Heart right ventricle (tissue), 16 donors: ENCODE data around the gene VKORC1L1. TPM values are rescaled to one million over a fixed set of nuclear protein-coding genes. Genes with fewer than 3 reads are reported as not detected.

Experiments
- ATAC-seq, 8 donors: fragments of 200-7000 bp; cut with Tn5 transposase; one replicate each; pipeline ENCODE4 v1.9.1; 2020; ENCODE audit warnings: mild to moderate bottlenecking in 8 of 8, moderate library complexity in 8 of 8, moderate number of reproducible peaks in 1 of 8
- DNase-seq, 2 donors: peaks; one replicate each; pipeline ENCODE4 v3.0.0-alpha.2; 2020
- H3K27ac ChIP-seq, 10 donors: fragments of 200-600 bp; sonication (generic) in 2 of 10; one replicate each; pipeline versions ENCODE4 v1.5.0 to v1.8.0; 2020 to 2022; ENCODE audit warnings: mild to moderate bottlenecking in 3 of 10
- H3K27me3 ChIP-seq, 7 donors: fragments of 200-600 bp; one replicate each; pipeline ENCODE4 v1.8.0; 2021 to 2022; ENCODE audit warnings: mild to moderate bottlenecking in 2 of 7
- H3K36me3 ChIP-seq, 9 donors: fragments of 200-600 bp; sonication (generic) in 1 of 9; one replicate each; pipeline versions ENCODE4 v1.5.0 to v1.8.0; 2020 to 2022; ENCODE audit warnings: mild to moderate bottlenecking in 2 of 9
- H3K4me1 ChIP-seq, 9 donors: fragments of 200-600 bp; sonication (generic) in 1 of 9; one replicate each; pipeline versions ENCODE4 v1.5.0 to v1.8.0; 2020 to 2022; ENCODE audit warnings: mild to moderate bottlenecking in 4 of 9
- H3K4me3 ChIP-seq, 10 donors: fragments of 200-600 bp; sonication (generic) in 2 of 10; one replicate each; pipeline versions ENCODE4 v1.5.0 to v1.8.0; 2020 to 2022; ENCODE audit warnings: mild to moderate bottlenecking in 7 of 10, moderate library complexity in 2 of 10
- H3K9me3 ChIP-seq, 11 donors: fragments of 200-600 bp in 10 of 11; sonication (generic) in 2 of 11; one replicate each; pipeline versions ENCODE4 v1.5.0 to v1.8.0; 2013 to 2022; ENCODE audit warnings: mild to moderate bottlenecking in 2 of 11, control low read depth in 1 of 11, moderate library complexity in 1 of 11
- WGBS, 2 donors: extraction: QIAGEN DNeasy Blood & Tissue Kit; methylation state at CpG; one replicate each; pipeline ENCODE4 v1.1.7; 2013; ENCODE audit warnings: inconsistent platforms in 1 of 2; 5-methylcytosine and 5-hydroxymethylcytosine counted together
- intact Hi-C, 10 donors: fragments of 100-400 bp; cut with DNase I; formaldehyde crosslinking; loops; one replicate each; pipeline versions ENCODE4 v1.11.1 to v1.14.2; 2022
- polyA plus RNA-seq, 2 donors: library from polyadenylated mRNA; stranded (reverse); fragments of 200-250 nt; gene quantifications; one replicate each; pipeline ENCODE4 v1.2.3, GENCODE V29; 2013
- total RNA-seq, 10 donors: library from RNA; stranded (reverse); fragmentation: NEBNext Ultra II Directional in 3 of 10; extraction: Animal tissue kit (Norgen Biotek cat#: 25700) in 3 of 10; gene quantifications; one replicate each; pipeline versions ENCODE4 v1.2.1 to v1.2.4, GENCODE V29; 2021 to 2023
- TF ChIP-seq, protein P1 (sequence below), 9 donors: fragments of 200-600 bp; sonication (generic) in 2 of 9; IDR thresholded peaks; one replicate each; pipeline versions ENCODE4 v1.5.0 to v1.8.0; 2021 to 2022; ENCODE audit warnings: antibody characterized with exemption in 9 of 9, mild to moderate bottlenecking in 5 of 9, moderate library complexity in 1 of 9
- donor health status: Arrhythmogenic right ventricular cardiomyopathy.
- donor health status: ischemic (EF 13 %, LVEDD 7.1; RV severe dilation, severe dysfunction).
- donor health status: healthy with polysubstance abuse.
- donor health status: DM: no; HTN: yes; CAD: no.
- donor health status: DM: no; HTN: no; CAD: no.
- donor health status: ischemic (EF 25% LVEDD 6.9; RV normal size, moderate dysfunction).
- donor health status: ischemic (EF 25% LVEDD 5.7; RV mildly dilated, moderate dysfunction).
- donor health status: healthy.
- donor health status: DM: yes; HTN: yes; CAD: no.
- donor health status: Ischemic cardiomyopathy.
- donor health status: ischemic (EF 35%, LVEDD 5.7; RV mildly dilated, moderate dysfunction).
- donor health status: nonischemic (EF 11% LVEDD 7.7; RV severe dilation, severe dysfunction).
- donor health status: DM: yes; HTN: yes; CAD: no.
- donor health status: PGD.
- donor health status: ischemic (EF 29% LVEDD 5.4; RV normal size, mild dysfunction).
- donor health status: nonischemic (EF 23%, LVEDD 6.1; RV moderate dilation, normal function).

VKORC1L1 gene
- total and polyA plus RNA-seq, 12 donors, result 4.4 to 23.8 (median 17.0) TPM

- Histone ChIP-seq H3K4me3 (no peak overlapping the region), H3K36me3 (no peaks in the 10 kb centered on the region), H3K27ac (no peak overlapping the region), H3K27me3 (no peaks in the 10 kb centered on the region), H3K4me1 (peaks cover 0 to 21% (median 0%) of the 10 kb centered on the region in 9 donors), H3K9me3 (no peaks in the 10 kb centered on the region)
- intact Hi-C loops, result no loop called here
- ATAC-seq (no peak), DNase-seq (no peak)
- TF ChIP-seq, protein P1, sequence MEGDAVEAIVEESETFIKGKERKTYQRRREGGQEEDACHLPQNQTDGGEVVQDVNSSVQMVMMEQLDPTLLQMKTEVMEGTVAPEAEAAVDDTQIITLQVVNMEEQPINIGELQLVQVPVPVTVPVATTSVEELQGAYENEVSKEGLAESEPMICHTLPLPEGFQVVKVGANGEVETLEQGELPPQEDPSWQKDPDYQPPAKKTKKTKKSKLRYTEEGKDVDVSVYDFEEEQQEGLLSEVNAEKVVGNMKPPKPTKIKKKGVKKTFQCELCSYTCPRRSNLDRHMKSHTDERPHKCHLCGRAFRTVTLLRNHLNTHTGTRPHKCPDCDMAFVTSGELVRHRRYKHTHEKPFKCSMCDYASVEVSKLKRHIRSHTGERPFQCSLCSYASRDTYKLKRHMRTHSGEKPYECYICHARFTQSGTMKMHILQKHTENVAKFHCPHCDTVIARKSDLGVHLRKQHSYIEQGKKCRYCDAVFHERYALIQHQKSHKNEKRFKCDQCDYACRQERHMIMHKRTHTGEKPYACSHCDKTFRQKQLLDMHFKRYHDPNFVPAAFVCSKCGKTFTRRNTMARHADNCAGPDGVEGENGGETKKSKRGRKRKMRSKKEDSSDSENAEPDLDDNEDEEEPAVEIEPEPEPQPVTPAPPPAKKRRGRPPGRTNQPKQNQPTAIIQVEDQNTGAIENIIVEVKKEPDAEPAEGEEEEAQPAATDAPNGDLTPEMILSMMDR (IDR thresholded peaks at IDR 0.05), result no peak
These were observed 53.7 kb downstream of the VKORC1L1 start for GRCh38 chr7:65926588-65926987.

GRCh38 chr7:65927489-65928448 lies 54.9 kb downstream of the VKORC1L1 start:
- ATAC-seq, result no peak
- 41 to 60% methylated on average over 6 of the region's 6 CpGs for WGBS, 2 donors

DNA sequence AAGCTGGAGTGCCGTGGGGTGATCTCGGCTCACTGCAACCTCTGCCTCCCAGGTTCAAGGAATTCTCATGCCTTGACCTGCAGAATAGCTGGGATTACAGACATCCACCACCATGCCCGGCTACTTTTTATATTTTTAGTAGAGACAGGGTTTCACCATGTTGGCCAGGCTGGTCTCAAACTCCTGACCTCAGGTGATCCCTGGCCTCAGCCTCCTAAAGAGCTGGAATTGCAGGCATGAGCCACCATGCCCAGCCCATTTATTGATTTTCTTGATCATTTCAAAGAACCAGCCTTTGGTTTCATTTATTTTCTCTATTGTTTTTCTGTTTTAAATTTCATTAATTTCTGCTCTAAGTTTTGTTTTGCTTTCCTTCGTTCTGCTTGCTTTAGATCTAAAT lies 58.8 kb downstream of the VKORC1L1 start:
- ATAC-seq, result no peak
- H3K9me3 ChIP-seq, result peaks cover 0 to 15% (median 0%) of the 10 kb centered on the region in 11 donors
- no peak overlapping the region for H3K4me3 ChIP-seq
- 87 to 89% methylated on average over 4 of the region's 4 CpGs for WGBS, 2 donors
- no peak overlapping the region for H3K27ac ChIP-seq
- no peaks in the 10 kb centered on the region for H3K36me3 ChIP-seq
- no peak for DNase-seq
- H3K4me1 ChIP-seq, result peaks cover 0 to 11% (median 0%) of the 10 kb centered on the region in 9 donors
- H3K27me3 ChIP-seq, result no peaks in the 10 kb centered on the region
- intact Hi-C loops, result loop anchor here in 1 of 10 donors (10.0 kb wide), 1 partner anchor 57 kb away; the partner anchor contains the start of gene VKORC1L1
- TF ChIP-seq, protein P1 (IDR thresholded peaks at IDR 0.05), result no peak

More at GRCh38 chr7:65927489-65928448, 54.9 kb downstream of the VKORC1L1 start:
- Histone ChIP-seq H3K36me3 (no peaks in the 10 kb centered on the region), H3K9me3 (no peaks in the 10 kb centered on the region), H3K27me3 (no peaks in the 10 kb centered on the region), H3K27ac (no peak overlapping the region), H3K4me1 (peaks cover 0 to 21% (median 0%) of the 10 kb centered on the region in 9 donors), H3K4me3 (no peak overlapping the region)
- TF ChIP-seq, protein P1 (IDR thresholded peaks at IDR 0.05), result no peak
- no peak for DNase-seq
- intact Hi-C loops, result no loop called here

DNA sequence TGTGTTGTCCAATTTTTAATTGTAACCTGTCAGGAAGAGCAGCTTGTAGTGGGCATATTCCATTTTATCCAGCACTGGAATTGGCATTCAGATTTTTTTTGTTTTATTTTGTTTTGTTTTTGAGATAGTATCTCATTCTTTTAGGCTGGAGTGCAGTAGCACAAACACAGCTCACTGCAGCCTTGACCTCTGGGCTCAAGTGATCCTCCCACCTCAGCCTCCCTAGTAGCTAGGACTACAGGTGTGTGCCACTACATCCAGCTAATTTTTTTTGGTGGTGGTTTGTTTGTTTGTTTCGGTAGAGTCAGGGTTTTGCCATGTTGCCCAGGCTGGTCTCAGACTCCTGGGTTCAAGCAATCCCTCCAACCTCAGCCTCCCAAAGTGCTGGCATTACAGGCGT lies 64.4 kb downstream of the VKORC1L1 start:
- TF ChIP-seq, protein P1 (IDR thresholded peaks at IDR 0.05), result no peak
- no peak for ATAC-seq
- Histone ChIP-seq H3K36me3 (peaks cover 0 to 4% (median 0%) of the 10 kb centered on the region in 9 donors), H3K4me1 (no peaks in the 10 kb centered on the region), H3K4me3 (no peak overlapping the region), H3K27ac (no peak overlapping the region), H3K9me3 (peaks cover 0 to 15% (median 0%) of the 10 kb centered on the region in 11 donors), H3K27me3 (no peaks in the 10 kb centered on the region)
- intact Hi-C loops, result loop anchor here in 1 of 10 donors (10.0 kb wide), 1 partner anchor 62 kb away; the partner anchor contains the start of gene VKORC1L1
- DNase-seq, result no peak
- 96 to 99% methylated on average over 2 of the region's 2 CpGs for WGBS, 2 donors
